Upper lobe of left lung (tissue), 4 donors: ENCODE data around the gene ADAMTS19.

Source experiments
- CTCF ChIP-seq, 6 experiments: fragments of 450-650 bp in 4 of 6; fragments of 200-600 bp in 2 of 6; sonication (generic) in 2 of 6; IDR thresholded peaks; one replicate each; pipeline ENCODE4 v1.5.1; 2016 to 2019; ENCODE audit warnings: antibody characterized with exemption in 6 of 6
- EP300 ChIP-seq, 4 donors: sonication (generic); formaldehyde crosslinking; IDR thresholded peaks; one replicate each; pipeline ENCODE4 v1.5.1; 2017; ENCODE audit warnings: antibody characterized with exemption in 4 of 4, control low read depth in 2 of 4
- POLR2A ChIP-seq, 4 donors: fragments of 450-650 bp; IDR thresholded peaks; one replicate each; pipeline ENCODE4 v1.5.1; 2016 to 2017; ENCODE audit warnings: antibody characterized with exemption in 4 of 4, mild to moderate bottlenecking in 2 of 4
- POLR2AphosphoS5 ChIP-seq, 2 donors: sonication (generic); formaldehyde crosslinking; IDR thresholded peaks; one replicate each; pipeline ENCODE4 v1.5.1; 2017; ENCODE audit warnings: antibody characterized with exemption in 2 of 2

- TF ChIP-seq EP300 (IDR thresholded peaks at IDR 0.05): no peak
- TF ChIP-seq CTCF (IDR thresholded peaks at IDR 0.05): no peak
- no peak for TF ChIP-seq POLR2A (IDR thresholded peaks at IDR 0.05)
- TF ChIP-seq POLR2AphosphoS5 (IDR thresholded peaks at IDR 0.05): no peak
Measured at GRCh38 chr5:129760636-129761325, 300.7 kb downstream of the ADAMTS19 start.
